HG03354 (cell line): ENCODE measurements around the gene EFCAB13.
"Not testable (repeated sequence)": the region's sequence is repeated elsewhere in the genome, so short reads cannot be mapped to it uniquely, and the experiment has no call there.

ENCODE experiments used
- ATAC-seq: cut with Tn5 transposase; IDR thresholded peaks from one replicate; pipeline ENCODE4 v1.9.1; 2021; ENCODE audit warnings: mild to moderate bottlenecking; ENCODE audit not compliant: unreplicated experiment, poor library complexity, severe bottlenecking

The EFCAB13 gene

DNA sequence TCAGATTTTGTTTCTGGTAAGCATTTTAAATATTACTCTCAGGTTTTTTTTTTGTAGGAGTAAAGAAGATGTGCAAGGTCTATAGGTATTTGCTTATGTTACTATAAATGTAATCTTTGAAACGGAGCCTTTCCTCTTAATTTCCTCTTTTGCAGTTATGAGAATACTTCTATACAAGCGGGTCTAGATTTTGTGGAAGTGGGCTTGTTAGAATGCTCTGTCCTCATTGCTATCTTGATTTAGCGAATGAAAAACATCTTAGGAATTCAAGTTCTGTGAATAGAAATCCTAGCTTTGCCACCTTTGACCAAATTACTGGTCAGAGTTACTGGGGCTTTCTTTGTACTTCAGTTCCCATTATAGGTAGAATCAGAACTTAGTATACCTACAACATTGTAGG is 80.3 kb downstream of the EFCAB13 start:
- no peak for ATAC-seq

DNA sequence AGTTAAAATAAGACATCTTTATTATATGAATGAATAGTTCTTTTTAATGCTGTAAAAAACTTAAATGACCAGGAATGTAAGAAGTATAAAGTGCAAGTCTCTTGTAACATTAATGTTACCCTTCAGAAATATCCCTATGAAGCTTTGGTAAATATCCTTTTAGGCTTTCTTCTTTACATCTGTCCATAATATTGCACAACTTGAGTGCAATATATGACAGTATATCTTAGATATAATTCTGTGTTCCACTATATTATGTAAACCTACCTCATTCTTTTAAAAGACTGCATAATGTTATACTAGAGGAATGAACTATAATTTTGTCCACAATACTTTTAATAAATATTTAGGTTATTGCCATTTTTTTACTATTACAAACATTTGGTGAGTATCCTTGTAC is 81.1 kb downstream of the EFCAB13 start:
- ATAC-seq, result no peak

DNA sequence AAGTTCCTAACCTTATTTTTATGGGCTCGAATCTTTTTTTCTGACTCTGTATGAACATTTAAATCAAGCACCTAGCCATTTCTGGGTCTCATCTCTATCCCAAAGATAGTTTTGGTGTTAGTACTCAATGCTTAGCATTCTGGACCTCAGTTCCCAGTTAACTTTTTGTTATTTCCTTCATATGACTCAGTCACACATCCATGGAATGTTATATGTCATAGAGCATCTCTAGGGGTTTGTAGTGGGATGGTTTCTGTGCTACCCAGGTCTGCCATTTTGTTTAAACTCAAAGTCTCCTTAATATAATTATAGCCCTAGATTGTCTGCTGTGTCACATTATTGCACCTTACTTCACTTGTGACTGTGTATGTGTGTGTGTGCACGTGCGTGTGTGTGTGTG is 90.1 kb downstream of the EFCAB13 start:
- ATAC-seq, result no peak

DNA sequence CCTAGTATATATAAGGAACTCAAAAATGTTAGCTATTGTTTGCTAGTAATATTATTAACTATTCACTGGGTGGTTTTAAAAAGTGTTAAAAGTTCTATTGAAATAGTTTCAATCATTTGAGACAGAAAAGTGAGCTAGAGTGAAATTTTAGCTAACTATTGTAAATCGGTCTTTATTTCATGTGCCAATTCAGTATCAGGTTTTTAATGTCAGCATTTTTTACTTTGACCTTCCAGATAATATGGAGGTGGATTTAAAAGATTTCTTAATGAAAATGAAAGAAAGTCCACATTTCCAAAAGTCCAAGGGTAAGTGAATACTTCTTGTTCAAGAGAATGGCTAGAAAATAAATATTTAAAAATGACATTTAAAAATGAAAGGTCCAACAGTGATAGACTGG is 90.9 kb downstream of the EFCAB13 start:
- ATAC-seq, result no peak

DNA sequence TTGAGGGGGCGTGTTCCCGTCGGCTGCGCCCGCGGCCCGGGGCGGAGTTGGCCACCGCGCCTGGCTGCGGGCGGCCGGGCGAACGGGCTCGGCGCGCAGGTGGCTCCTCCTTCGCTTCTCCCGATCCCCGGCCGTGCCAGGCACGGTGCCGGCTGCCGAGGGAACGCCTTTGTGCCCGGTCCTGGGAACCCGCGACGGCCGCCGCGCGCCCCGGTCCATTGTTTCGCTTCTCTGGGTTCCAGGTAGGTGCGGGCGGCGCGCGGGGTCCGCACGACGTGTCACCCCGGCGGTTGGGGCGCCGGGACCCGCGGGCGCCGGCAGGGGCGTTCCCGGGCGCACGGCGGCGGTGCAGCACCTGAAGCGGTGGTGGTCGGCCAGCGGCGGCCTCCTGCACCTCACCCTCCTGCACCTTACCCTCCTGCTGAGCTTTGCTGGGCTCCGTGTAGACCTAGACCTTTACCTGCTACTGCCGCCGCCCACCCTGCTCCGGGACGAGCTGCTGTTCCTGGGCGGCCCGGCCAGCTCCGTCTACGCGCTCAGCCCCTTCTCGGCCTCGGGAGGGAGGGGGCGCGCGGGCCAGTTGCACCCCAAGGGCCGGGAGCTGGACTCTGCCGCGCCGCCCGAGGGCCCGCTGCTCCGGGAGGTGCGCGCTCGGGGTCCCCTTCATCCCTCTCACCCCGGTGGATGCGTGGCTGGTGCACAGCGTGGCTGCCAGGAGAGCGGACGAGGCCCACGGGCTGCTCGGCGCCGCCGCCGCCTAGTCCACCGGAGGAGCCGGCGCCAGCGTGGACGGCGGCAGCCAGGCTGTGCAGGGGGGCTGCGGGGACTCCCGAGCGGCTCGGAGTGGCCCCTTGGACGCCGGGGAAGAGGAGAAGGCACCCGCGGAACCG is 99.9 kb downstream of the EFCAB13 start:
- ATAC-seq, result no peak

DNA sequence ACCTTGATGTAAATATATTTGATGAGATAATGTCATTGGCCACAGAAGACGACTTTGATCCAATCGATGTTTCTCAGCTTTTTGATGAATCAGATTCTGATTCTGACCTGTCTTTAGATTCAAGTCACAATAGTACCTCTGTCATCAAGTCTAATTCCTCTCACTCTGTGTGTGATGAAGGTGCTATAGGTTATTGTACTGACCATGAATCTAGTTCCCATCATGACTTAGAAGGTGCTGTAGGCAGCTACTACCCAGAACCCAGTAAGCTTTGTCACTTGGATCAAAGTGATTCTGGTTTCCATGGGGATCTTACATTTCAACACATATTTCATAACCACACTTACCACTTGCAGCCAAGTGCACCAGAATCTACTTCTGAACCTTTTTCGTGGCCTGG is 101.5 kb downstream of the EFCAB13 start:
- not testable (repeated sequence) for ATAC-seq

DNA sequence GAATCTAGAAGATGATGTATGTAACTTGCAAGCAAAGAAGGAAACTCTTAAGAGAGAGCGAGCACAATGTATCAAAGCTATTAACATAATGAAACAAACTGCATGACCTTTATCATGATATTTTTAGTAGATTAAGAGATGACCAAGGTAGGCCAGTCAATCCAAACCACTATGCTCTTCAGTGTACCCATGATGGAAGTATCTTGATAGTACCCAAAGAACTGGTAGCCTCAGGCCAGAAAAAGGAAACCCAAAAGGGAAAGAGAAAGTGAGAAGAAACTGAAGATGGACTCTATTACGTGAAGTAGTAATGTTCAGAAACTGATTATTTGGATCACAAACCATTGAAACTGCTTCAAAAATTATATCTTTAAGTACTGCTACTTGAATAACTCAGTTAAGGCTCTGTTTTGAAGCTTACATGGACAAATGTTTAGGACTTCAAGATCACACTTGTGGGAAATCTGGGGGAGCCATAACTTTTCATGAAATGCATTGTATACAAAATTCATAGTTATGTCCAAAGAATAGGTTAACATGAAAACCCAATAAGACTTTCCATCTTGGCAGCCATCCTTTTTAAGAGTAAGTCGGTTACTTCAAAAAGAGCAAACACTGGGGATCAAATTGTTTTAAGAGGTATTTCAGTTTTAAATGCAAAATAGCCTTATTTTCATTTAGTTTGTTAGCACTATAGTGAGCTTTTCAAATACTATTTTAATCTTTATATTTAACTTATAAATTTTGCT is 102.3 kb downstream of the EFCAB13 start:
- not testable (repeated sequence) for ATAC-seq

DNA sequence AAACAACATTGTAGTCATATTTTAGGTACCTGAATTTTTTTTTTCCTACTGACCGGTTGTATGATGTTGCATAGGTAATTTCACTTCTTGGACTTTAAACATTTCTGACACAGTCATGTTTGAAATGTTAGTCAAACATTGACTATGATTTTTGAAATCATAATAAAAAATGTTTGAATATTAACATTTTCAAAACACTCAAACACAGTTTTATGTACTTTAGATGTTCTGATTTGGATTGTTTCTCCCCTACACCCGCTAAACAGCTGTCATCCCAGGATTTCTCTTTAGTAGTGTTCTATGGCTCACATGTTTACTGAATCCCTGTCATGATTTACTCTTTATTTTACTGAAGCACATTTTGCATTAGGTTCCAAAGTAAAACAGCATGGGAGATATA is 104.2 kb downstream of the EFCAB13 start:
- no peak for ATAC-seq

DNA sequence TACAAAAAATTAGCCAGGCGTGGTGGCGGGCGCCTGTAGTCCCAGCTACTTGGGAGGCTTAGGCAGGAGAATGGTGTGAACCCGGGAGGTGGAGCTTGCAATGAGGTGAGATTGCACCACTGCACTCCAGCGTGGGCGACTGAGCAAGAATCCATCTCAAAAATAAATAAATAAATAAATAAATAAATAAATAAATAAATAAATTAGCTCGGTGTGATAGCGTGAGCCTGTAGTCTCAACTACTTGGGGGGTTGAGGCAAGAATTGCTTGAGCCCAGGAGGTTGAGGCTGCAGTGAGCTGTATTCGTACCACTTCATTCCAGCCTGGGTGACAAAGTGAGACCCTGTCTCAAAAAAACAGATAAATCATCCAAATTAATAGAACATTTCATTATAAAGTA is 108.5 kb downstream of the EFCAB13 start:
- not testable (repeated sequence) for ATAC-seq

DNA sequence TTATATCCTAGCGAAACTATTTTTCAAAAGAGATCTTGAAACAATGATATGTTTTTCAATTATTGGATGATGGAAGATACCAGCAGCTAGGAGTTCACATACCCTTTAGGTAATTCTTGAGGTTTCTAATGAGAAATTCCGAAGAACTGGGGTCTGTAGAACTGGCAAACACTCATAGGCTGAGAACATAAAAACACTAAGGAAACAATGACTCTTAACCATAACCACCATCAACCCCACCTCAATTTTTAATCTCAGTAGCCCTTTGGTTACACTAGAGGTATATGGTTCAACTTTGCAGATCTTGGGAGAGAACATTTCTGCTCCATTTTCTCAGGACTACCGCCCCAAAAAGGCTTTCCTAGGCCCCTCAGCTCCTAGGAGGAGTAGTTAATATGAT is 141.4 kb downstream of the EFCAB13 start:
- ATAC-seq, result no peak

DNA sequence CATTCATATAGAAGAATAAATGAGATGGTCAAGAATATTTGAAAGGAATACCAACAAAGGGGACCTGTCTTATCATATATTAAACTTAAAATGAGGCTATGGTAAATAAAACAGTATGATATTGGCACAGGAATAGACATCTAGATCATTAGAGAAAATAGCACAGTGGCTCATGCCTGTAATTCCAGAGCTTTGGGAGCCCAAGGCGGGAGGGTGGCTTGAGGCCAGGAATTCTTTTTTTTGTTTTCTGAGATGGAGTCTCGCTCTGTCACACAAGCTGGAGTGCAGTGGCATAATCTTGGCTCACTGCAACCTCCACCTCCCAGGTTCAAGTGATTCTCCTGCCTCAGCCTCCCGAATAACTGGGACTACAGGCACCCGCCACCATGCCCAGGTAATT is 143.2 kb downstream of the EFCAB13 start:
- ATAC-seq, result not testable (repeated sequence)

DNA sequence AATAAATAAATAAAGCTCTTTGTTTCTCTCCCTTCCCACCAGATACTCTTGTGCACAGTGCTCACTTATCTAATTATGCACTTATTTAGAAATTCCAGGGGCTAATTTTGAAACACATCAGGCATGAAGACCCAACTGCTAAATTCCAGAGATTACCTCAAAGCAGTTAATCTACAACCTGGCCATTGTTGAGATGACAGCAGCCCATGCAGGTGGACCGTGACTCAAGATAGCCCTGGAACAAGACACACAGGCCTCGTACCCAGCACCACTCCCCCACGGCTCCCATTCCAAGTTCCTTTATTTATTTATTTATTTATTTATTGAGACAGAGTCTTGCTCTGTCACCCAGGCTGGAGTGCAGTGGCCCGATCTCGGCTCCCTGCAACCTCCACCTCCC is 147.1 kb downstream of the EFCAB13 start:
- no peak for ATAC-seq

DNA sequence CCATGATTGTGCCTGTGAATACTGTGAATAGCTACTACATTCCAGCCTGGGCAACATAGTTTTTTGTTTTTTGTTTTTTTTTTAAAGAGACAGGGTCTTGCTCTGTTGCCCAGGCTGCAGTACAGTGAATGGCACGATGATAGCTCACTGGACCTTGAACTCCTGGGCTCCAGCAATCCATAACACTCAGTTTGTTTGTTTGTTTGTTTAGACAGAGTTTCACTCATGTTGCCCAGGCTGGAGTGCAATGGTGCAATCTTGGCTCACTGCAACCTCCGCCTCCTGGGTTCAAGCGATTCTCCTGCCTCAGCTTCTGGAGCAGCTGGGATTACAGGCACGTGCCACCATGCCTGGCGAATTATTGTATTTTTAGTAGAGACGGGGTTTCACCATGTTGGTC is 148.3 kb downstream of the EFCAB13 start:
- ATAC-seq, result not testable (repeated sequence)
